Neuron (in vitro differentiated cells): Measurements from ENCODE around the gene NISCH.

Experiments
- H2AFZ ChIP-seq: one replicate; pipeline ENCODE4 v1.6.1; 2013; ENCODE audit warnings: low read depth, mild to moderate bottlenecking, inconsistent platforms, low read length, moderate library complexity
- H3K27me3 ChIP-seq: one replicate; pipeline ENCODE4 v1.6.1; 2013; ENCODE audit warnings: low read length; ENCODE audit not compliant: insufficient read depth
- H3K36me3 ChIP-seq: one replicate; pipeline ENCODE4 v1.6.1; 2013; ENCODE audit warnings: low read length; ENCODE audit not compliant: insufficient read depth
- H3K4me1 ChIP-seq: one replicate; pipeline ENCODE4 v1.6.1; 2013; ENCODE audit warnings: low read length; ENCODE audit not compliant: insufficient read depth
- H3K4me3 ChIP-seq: 2 replicates; pipeline ENCODE4 v1.5.1; 2013; ENCODE audit warnings: mild to moderate bottlenecking, low read length, moderate library complexity
- H3K9me3 ChIP-seq: one replicate; pipeline ENCODE4 v1.6.1; 2013; ENCODE audit warnings: low read length

Gene NISCH

DNA sequence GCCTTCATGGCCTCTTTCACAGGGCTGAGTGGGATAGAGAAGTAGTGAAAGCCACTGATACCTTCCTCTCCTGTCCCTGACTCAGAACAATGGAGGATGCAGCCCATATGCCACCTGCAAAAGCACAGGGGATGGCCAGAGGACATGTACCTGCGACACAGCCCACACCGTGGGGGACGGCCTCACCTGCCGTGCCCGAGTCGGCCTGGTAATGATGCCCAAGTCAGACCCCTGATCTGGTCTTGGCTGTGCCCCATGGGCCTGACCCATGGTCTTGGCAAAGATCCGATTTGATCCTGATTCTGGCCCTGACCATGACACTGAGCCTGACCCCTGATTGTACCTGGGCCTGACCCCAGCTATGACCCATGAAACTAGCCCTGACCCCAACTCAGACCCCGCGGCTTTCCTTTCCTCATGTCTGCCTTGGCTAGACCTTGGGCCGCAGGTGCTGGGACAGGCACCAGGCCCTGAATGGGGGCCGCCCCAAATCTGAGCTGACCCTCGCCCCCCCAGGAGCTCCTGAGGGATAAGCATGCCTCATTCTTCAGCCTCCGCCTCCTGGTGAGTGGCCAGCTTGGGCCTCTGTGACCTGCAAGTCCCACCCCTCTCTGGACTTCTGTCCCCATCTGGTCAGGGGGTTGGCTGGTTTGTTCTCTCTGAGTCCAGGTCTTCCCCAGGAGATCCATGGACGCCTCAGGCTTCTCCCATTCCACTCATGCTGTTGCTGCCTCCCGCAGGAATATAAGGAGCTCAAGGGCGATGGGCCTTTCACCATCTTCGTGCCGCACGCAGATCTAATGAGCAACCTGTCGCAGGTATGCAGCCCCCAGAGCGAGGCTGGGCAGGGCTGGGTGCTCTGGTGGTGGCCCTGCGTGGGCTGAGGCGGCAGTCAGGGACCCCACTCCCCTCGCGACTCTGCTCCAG lies 62.7 kb downstream of the NISCH start:
- Histone ChIP-seq H3K4me1 (no peaks in the 10 kb centered on the region), H3K9me3 (no peaks in the 10 kb centered on the region), H3K36me3 (no peaks in the 10 kb centered on the region), H3K4me3 (no peak overlapping the region), H2AFZ (no peak overlapping the region), H3K27me3 (peaks cover 18% of the 10 kb centered on the region)

DNA sequence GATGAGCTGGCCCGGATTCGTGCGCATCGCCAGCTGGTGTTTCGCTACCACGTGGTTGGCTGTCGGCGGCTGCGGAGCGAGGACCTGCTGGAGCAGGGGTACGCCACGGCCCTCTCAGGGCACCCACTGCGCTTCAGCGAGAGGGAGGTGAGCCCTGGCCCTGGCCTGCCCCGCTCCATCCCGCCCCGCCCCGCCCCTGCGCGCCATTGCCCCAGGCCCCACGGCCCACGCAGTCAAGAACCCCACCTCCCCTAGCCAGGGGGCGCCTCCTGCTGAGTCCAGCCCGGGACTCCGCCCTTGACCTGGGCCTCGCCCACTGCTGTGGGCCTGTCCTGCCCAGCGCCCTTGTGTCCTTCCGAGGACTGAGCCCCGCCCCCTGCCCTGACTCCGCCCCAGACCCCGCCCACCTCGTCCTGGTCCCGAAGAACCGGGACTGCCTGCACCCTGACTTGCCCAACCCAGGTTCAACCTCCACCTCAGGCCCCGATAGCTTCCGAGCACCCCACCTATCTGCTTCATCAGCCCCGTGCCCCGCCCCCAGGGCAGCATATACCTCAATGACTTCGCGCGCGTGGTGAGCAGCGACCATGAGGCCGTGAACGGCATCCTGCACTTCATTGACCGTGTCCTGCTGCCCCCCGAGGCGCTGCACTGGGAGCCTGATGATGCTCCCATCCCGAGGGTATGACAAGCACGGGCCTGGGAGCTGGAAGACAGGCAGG lies 63.5 kb downstream of the NISCH start:
- Histone ChIP-seq H3K36me3 (no peaks in the 10 kb centered on the region), H3K27me3 (peaks cover 12% of the 10 kb centered on the region), H3K9me3 (no peaks in the 10 kb centered on the region), H2AFZ (no peak overlapping the region), H3K4me1 (no peaks in the 10 kb centered on the region), H3K4me3 (no peak overlapping the region)

DNA sequence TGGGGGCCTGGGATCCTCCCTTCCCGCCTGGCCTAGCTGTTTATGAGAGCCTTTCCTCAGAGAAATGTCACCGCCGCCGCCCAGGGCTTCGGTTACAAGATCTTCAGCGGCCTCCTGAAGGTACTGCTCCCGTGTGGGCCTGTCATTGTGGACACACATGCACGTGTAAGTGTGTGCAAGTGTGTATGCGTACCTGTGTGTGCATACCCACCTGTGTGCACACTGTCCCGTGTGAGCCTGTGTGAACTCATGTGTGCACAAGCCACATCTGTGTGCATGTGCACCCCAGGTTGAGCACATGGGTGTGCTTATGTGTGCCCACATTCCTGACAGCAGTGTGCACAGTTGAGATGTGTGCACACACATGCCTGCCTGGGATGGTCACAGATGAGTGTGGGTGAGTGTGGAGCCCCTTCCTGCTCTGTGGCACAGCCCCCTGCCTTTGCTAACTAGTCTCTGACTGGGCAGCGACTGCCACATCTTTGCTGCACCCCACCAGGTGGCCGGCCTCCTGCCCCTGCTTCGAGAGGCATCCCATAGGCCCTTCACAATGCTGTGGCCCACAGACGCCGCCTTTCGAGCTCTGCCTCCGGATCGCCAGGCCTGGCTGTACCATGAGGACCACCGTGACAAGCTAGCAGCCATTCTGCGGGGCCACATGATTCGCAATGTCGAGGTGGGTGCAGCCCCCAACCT lies 64.2 kb downstream of the NISCH start:
- no peak overlapping the region for H2AFZ ChIP-seq
- peaks cover 6% of the 10 kb centered on the region for H3K27me3 ChIP-seq
- H3K9me3 ChIP-seq, result no peaks in the 10 kb centered on the region
- H3K4me1 ChIP-seq, result no peaks in the 10 kb centered on the region
- H3K36me3 ChIP-seq, result no peaks in the 10 kb centered on the region
- no peak overlapping the region for H3K4me3 ChIP-seq

DNA sequence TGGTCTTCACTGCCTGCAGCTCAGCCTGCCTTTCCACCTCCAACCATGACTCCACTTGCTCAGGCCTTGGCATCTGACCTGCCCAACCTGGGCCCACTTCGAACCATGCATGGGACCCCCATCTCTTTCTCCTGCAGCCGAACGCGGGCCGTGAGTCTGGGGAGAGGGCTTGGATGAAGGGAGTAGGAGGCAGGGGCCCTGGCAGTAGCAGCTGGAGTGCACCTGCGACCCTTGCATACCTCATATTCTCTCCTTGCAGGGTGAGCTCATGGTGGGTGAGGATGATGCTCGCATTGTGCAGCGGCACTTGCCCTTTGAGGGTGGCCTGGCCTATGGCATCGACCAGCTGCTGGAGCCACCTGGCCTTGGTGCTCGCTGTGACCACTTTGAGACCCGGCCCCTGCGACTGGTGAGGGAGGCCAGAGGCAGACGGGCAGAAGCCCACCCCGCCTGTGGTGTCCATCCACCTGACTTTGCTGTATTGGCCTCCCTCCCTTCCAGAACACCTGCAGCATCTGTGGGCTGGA lies 64.8 kb downstream of the NISCH start:
- H3K36me3 ChIP-seq, result no peaks in the 10 kb centered on the region
- H3K4me1 ChIP-seq, result no peaks in the 10 kb centered on the region
- peaks cover 3% of the 10 kb centered on the region for H3K27me3 ChIP-seq
- H3K4me3 ChIP-seq, result no peak overlapping the region
- H2AFZ ChIP-seq, result no peak overlapping the region
- no peaks in the 10 kb centered on the region for H3K9me3 ChIP-seq

DNA sequence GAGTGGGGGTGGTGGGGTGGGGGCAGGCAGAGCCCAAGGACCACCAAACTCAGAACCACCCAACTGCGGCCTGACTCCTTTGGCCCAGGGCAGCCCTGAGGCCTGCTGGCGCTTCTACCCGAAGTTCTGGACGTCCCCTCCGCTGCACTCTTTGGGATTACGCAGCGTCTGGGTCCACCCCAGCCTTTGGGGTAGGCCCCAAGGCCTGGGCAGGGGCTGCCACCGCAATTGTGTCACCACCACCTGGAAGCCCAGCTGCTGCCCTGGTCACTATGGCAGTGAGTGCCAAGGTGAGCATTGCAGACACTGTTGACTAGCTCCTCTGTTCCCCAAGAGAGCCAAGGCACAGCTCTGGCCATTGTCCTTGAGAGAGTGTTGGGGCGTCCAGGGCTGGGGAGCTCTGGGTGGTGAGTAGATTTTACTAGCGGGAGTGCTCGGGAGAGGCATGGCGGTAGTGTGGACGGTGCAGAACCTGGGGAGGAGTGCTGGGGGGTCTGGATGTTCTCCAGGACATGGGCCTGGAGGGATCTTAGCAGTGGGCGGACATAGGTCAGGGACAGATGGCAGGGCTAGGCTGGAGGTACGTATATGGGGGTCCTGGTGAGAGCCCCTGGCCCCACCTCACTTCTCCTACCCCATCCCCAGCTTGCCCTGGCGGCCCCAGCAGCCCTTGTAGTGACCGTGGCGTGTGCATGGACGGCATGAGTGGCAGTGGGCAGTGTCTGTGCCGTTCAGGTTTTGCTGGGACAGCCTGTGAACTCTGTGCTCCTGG lies 65.5 kb downstream of the NISCH start:
- no peak overlapping the region for H2AFZ ChIP-seq
- peaks cover 2% of the 10 kb centered on the region for H3K27me3 ChIP-seq
- H3K4me1 ChIP-seq, result peaks cover 6% of the 10 kb centered on the region
- H3K4me3 ChIP-seq, result no peak overlapping the region
- H3K36me3 ChIP-seq, result no peaks in the 10 kb centered on the region
- no peaks in the 10 kb centered on the region for H3K9me3 ChIP-seq

DNA sequence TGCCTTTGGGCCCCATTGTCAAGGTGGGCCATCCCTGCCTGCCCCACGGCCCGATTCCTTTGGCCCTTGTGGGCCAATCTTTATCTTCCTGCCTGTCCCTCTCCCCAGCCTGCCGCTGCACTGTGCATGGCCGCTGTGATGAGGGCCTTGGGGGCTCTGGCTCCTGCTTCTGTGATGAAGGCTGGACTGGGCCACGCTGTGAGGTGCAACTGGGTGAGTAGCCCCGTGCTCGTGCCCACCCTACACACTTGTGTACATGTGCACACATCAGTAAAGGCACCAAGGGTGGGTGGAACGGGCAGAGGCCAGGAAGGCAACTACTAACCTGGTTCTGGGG lies 66.1 kb downstream of the NISCH start:
- H3K36me3 ChIP-seq, result no peaks in the 10 kb centered on the region

DNA sequence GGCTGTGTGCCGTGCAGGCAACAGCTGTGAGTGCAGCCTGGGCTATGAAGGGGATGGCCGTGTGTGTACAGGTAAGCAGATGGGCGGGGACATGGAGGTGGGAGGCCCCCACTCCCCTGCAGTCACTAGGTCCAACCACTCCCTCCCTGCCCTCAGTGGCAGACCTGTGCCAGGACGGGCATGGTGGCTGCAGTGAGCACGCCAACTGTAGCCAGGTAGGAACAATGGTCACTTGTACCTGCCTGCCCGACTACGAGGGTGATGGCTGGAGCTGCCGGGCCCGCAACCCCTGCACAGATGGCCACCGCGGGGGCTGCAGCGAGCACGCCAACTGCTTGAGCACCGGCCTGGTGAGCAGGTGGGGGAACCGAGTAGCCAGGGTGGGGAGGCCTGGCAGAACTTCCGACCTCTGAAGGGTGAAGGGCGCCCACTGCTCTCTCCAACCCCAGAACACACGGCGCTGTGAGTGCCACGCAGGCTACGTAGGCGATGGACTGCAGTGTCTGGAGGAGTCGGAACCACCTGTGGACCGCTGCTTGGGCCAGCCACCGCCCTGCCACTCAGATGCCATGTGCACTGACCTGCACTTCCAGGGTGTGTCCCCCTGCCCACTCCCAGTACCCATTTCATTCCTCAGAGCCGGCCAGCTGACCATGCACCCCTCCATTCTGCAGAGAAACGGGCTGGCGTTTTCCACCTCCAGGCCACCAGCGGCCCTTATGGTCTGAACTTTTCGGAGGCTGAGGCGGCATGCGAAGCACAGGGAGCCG lies 66.7 kb downstream of the NISCH start:
- Histone ChIP-seq H3K9me3 (no peaks in the 10 kb centered on the region), H3K27me3 (no peaks in the 10 kb centered on the region), H3K4me1 (peaks cover 17% of the 10 kb centered on the region), H2AFZ (no peak overlapping the region), H3K36me3 (no peaks in the 10 kb centered on the region), H3K4me3 (no peak overlapping the region)

More for the DNA sequence above, 66.1 kb downstream of the NISCH start:
- no peaks in the 10 kb centered on the region for H3K27me3 ChIP-seq
- no peak overlapping the region for H3K4me3 ChIP-seq
- H3K4me1 ChIP-seq, result peaks cover 12% of the 10 kb centered on the region
- H3K9me3 ChIP-seq, result no peaks in the 10 kb centered on the region
- H2AFZ ChIP-seq, result no peak overlapping the region

DNA sequence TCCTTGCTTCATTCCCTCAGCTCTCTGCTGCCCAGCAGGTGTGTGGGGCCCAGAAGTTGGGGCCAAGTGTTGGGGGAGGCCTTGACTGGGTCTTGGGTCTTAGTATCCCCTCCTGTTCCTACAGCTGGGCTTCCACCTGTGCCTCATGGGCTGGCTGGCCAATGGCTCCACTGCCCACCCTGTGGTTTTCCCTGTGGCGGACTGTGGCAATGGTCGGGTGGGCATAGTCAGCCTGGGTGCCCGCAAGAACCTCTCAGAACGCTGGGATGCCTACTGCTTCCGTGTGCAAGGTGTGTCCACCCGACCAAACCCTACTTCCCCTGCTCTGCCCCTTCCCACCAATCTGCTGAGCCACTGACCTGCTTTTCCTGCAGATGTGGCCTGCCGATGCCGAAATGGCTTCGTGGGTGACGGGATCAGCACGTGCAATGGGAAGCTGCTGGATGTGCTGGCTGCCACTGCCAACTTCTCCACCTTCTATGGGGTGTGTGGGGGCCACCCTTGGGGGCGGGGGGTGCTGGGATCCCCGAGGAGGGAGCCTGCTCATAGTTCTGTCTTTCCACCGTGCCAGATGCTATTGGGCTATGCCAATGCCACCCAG lies 67.3 kb downstream of the NISCH start:
- no peak overlapping the region for H3K4me3 ChIP-seq
- H3K4me1 ChIP-seq, result peaks cover 19% of the 10 kb centered on the region
- H2AFZ ChIP-seq, result no peak overlapping the region
- H3K27me3 ChIP-seq, result no peaks in the 10 kb centered on the region
- peaks cover under 1% of the 10 kb centered on the region for H3K36me3 ChIP-seq
- no peaks in the 10 kb centered on the region for H3K9me3 ChIP-seq

DNA sequence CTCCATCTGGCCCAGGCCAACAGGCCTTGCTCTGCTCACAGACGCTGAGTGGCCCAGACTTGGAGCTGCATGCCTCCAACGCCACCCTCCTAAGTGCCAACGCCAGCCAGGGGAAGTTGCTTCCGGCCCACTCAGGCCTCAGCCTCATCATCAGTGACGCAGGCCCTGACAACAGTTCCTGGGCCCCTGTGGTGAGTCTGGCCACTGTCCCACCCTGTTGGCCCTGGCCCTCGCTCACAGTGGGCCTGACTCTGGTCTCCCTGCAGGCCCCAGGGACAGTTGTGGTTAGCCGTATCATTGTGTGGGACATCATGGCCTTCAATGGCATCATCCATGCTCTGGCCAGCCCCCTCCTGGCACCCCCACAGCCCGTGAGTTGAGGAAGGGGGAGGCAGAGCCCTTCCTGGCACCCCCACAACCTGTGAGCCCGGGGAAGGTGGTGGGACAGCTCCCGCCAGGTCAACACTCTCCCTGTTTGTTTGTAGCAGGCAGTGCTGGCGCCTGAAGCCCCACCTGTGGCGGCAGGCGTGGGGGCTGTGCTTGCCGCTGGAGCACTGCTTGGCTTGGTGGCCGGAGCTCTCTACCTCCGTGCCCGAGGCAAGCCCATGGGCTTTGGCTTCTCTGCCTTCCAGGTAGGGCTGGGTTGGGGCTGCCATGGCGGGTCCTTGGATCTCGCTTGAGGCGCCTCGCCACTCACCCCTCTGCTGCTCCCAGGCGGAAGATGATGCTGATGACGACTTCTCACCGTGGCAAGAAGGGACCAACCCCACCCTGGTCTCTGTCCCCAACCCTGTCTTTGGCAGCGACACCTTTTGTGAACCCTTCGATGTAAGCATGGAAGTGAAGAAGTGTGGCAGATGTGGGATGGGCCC lies 68.2 kb downstream of the NISCH start:
- Histone ChIP-seq H2AFZ (no peak overlapping the region), H3K27me3 (no peaks in the 10 kb centered on the region), H3K4me1 (peaks cover 19% of the 10 kb centered on the region), H3K9me3 (no peaks in the 10 kb centered on the region), H3K4me3 (no peak overlapping the region), H3K36me3 (peaks cover 6% of the 10 kb centered on the region)

DNA sequence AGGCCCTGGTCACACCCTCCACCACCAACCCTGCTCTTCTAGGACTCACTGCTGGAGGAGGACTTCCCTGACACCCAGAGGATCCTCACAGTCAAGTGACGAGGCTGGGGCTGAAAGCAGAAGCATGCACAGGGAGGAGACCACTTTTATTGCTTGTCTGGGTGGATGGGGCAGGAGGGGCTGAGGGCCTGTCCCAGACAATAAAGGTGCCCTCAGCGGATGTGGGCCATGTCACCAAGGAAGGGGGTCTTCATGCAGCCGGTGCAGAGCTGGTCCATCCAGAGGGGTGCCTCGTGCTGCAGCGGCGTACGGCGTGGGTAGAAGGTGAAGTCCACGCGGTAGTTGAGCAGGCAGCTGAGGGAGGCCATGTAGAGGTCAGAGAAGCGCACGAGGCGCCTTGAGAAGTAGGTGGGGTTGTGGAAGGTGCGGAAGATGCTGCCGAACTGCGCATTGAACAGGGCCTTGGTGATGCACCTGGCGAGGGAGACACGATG lies 68.9 kb downstream of the NISCH start:
- no peak overlapping the region for H3K4me3 ChIP-seq
- peaks cover 19% of the 10 kb centered on the region for H3K4me1 ChIP-seq
- H3K27me3 ChIP-seq, result no peaks in the 10 kb centered on the region
- no peak overlapping the region for H2AFZ ChIP-seq
- peaks cover 10% of the 10 kb centered on the region for H3K36me3 ChIP-seq
- H3K9me3 ChIP-seq, result no peaks in the 10 kb centered on the region
